ENCODE data around the gene MALL. TPM values are rescaled to one million over a fixed set of nuclear protein-coding genes. Genes with fewer than 3 reads are reported as not detected.
"Not testable (repeated sequence)": the region's sequence is repeated elsewhere in the genome, so short reads cannot be mapped to it uniquely, and the experiment has no call there.

Gene MALL
- 6.9 TPM in 2 replicates for total RNA-seq
- long read RNA-seq, transcript MALL-201 (4 exons, 3,061 nt) = major isoform, 12 of 13 reads
- long read RNA-seq, partial matches to known transcripts = 0 of 13 reads
- long read RNA-seq, other reads (novel, unspliced or antisense) = 1 of 13 reads

GRCh38 chr2:110115291-110116032, at the start of gene MALL:
TSS of gene MALL (minus strand) at chr2:110115822. CDS start at chr2:110115792, 30 bp downstream.
- Mint-ChIP-seq H3K4me1 (ENCODE audit: low read depth) (peaks cover 8% of the 10 kb centered on the region), H3K4me3 (ENCODE audit: low read depth) (peak within 1 kb of the TSS; percentile 70), H3K36me3 (ENCODE audit: insufficient read depth) (no peaks in the 10 kb centered on the region), H3K9me3 (ENCODE audit: low read depth) (peaks cover 7% of the 10 kb centered on the region), H3K27ac (peak within 1 kb of the TSS; percentile 74), H3K27me3 (peaks cover 63% of the 10 kb centered on the region)
- TF ChIP-seq CTCF (IDR thresholded peaks at IDR 0.05; ENCODE audit: unreplicated experiment) = no peak
- DNase-seq (ENCODE audit: low spot score, unreplicated experiment) = peak; percentile 22

GRCh38 chr2:110157153-110157793, 41.7 kb upstream of the MALL start:
- no peak for DNase-seq (ENCODE audit: low spot score, unreplicated experiment)

GRCh38 chr2:110154828-110155227, 39.2 kb upstream of the MALL start:
- H3K4me3 Mint-ChIP-seq (ENCODE audit: low read depth); H3K27me3 Mint-ChIP-seq; H3K4me1 Mint-ChIP-seq (ENCODE audit: low read depth); DNase-seq (ENCODE audit: low spot score, unreplicated experiment); H3K27ac Mint-ChIP-seq: not testable (repeated sequence)
- Mint-ChIP-seq H3K36me3 (ENCODE audit: insufficient read depth) (peaks cover 14% of the 10 kb centered on the region), H3K9me3 (ENCODE audit: low read depth) (peaks cover 18% of the 10 kb centered on the region)

More at GRCh38 chr2:110157153-110157793, 41.7 kb upstream of the MALL start:
- Mint-ChIP-seq H3K4me3 (ENCODE audit: low read depth) (no peak overlapping the region), H3K4me1 (ENCODE audit: low read depth) (no peaks in the 10 kb centered on the region), H3K9me3 (ENCODE audit: low read depth) (peaks cover 18% of the 10 kb centered on the region), H3K27me3 (no peaks in the 10 kb centered on the region), H3K27ac (no peak overlapping the region), H3K36me3 (ENCODE audit: insufficient read depth) (peaks cover 14% of the 10 kb centered on the region)
- peak; percentile 81 for TF ChIP-seq CTCF (IDR thresholded peaks at IDR 0.05; ENCODE audit: unreplicated experiment)

- DNase-seq (ENCODE audit: low spot score, unreplicated experiment); H3K4me3 Mint-ChIP-seq (ENCODE audit: low read depth); H3K27ac Mint-ChIP-seq; H3K27me3 Mint-ChIP-seq; H3K4me1 Mint-ChIP-seq (ENCODE audit: low read depth): not testable (repeated sequence)
- peaks cover 18% of the 10 kb centered on the region for H3K9me3 Mint-ChIP-seq (ENCODE audit: low read depth)
- H3K36me3 Mint-ChIP-seq (ENCODE audit: insufficient read depth) = peaks cover 14% of the 10 kb centered on the region
Observed at GRCh38 chr2:110154188-110154587, 38.6 kb upstream of the MALL start.

GRCh38 chr2:110153416-110153815, 37.8 kb upstream of the MALL start:
- Mint-ChIP-seq H3K27ac (no peak overlapping the region), H3K4me3 (ENCODE audit: low read depth) (no peak overlapping the region), H3K36me3 (ENCODE audit: insufficient read depth) (peaks cover 16% of the 10 kb centered on the region), H3K27me3 (no peaks in the 10 kb centered on the region), H3K4me1 (ENCODE audit: low read depth) (no peaks in the 10 kb centered on the region), H3K9me3 (ENCODE audit: low read depth) (peaks cover 18% of the 10 kb centered on the region)
- DNase-seq (ENCODE audit: low spot score, unreplicated experiment) = no peak
- TF ChIP-seq CTCF (IDR thresholded peaks at IDR 0.05; ENCODE audit: unreplicated experiment) = no peak

- no peak for TF ChIP-seq CTCF (IDR thresholded peaks at IDR 0.05; ENCODE audit: unreplicated experiment)
- H3K4me3 Mint-ChIP-seq (ENCODE audit: low read depth) = no peak overlapping the region
- no peak overlapping the region for H3K27ac Mint-ChIP-seq
- no peaks in the 10 kb centered on the region for H3K27me3 Mint-ChIP-seq
- DNase-seq (ENCODE audit: low spot score, unreplicated experiment) = no peak
- peaks cover 18% of the 10 kb centered on the region for H3K36me3 Mint-ChIP-seq (ENCODE audit: insufficient read depth)
- H3K9me3 Mint-ChIP-seq (ENCODE audit: low read depth) = peaks cover 18% of the 10 kb centered on the region
- no peaks in the 10 kb centered on the region for H3K4me1 Mint-ChIP-seq (ENCODE audit: low read depth)
Observed at GRCh38 chr2:110152943-110153342, 37.3 kb upstream of the MALL start.

Data from progenitor cell of endocrine pancreas (in vitro differentiated cells).